ENCODE data around the gene SKI. TPM values are rescaled to one million over a fixed set of nuclear protein-coding genes. Genes with fewer than 3 reads are reported as not detected.

The SKI gene
- total and polyA plus RNA-seq, 2 donors (not counting 1 experiment from before 2014, with no cell fraction given) = 14.9 to 74.9 TPM

DNA sequence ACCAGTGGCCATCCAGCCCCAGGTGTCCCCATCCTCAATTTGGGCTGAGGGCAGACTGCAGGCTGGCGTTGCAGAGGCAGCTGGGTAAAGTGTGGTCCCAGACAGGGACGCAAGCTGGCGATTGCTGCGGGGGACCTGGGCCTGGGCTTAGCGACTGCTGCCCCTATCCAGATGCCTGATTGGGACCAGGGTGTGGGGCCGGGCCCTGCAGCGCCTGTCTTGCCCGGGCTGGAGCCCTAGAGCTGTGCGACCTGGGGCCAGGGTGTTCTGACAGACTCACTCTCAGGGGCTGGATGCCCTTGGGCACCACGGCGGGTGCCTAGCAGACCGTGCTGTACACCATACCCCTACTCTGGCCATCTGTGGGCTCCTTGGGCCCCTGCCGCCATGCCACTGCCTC is 17.3 kb upstream of the SKI start:
- H3K9ac ChIP-seq (ENCODE audit: low read length) = no peak overlapping the region
- intact Hi-C loops (cut with micrococcal nuclease) = no loop called here

GRCh38 chr1:2212274-2212531 is 15.9 kb upstream of the SKI start:
- H3K27ac Mint-ChIP-seq = no peak overlapping the region
- Histone ChIP-seq H3K27me3 (replicated peaks in 1 of 4; ENCODE audit: control extremely low read depth in 1 of 4, control insufficient read depth in 3 of 4, insufficient read depth in 4 of 4, low read length in 3 of 4) (peaks cover 0 to 10% (median 3%) of the 10 kb centered on the region in 4 experiments), H3K4me1 (ENCODE audit: control insufficient read depth in 2 of 2, insufficient read depth in 2 of 2, low read length in 2 of 2) (peaks cover 10 to 16% of the 10 kb centered on the region in 2 donors), H3K9ac (ENCODE audit: low read length) (no peak overlapping the region), H4K20me1 (ENCODE audit: control insufficient read depth, insufficient read depth, low read length, poor library complexity, severe bottlenecking) (no peaks in the 10 kb centered on the region), H2AFZ (ENCODE audit: insufficient read depth, low read depth, low read length, poor library complexity, severe bottlenecking) (no peak overlapping the region), H3K9me3 (ENCODE audit: control extremely low read depth in 1 of 3, control insufficient read depth in 2 of 3, insufficient read depth in 1 of 3, low read length in 2 of 3) (no peaks in the 10 kb centered on the region), H3K4me2 (replicated peaks; ENCODE audit: low read depth, low read length, poor library complexity, severe bottlenecking) (peak overlapping the region; percentile 85), H3K79me2 (ENCODE audit: control insufficient read depth, insufficient read depth, low read length) (no peaks in the 10 kb centered on the region), H3K4me3 (ENCODE audit: control extremely low read depth in 1 of 5, extremely low read depth in 1 of 5, insufficient read depth in 1 of 5, low read depth in 2 of 5, low read length in 4 of 5) (no peak overlapping the region), H3K36me3 (replicated peaks in 1 of 2; ENCODE audit: control extremely low read depth in 1 of 2, control insufficient read depth in 1 of 2, extremely low read depth in 1 of 2, insufficient read depth in 2 of 2, low read length in 1 of 2) (no peaks in the 10 kb centered on the region), H3K27ac (ENCODE audit: low read length in 2 of 2) (no peak overlapping the region)
- H3K9me3 Mint-ChIP-seq (ENCODE audit: insufficient read depth) = no peaks in the 10 kb centered on the region
- peaks cover 7% of the 10 kb centered on the region for H3K4me1 Mint-ChIP-seq
- TF ChIP-seq EZH2 (IDR thresholded peaks at IDR 0.05; ENCODE audit: borderline replicate concordance, insufficient read depth, low read depth, low read length, poor library complexity, severe bottlenecking) (no peak), CTCF (IDR thresholded peaks at IDR 0.05) (no peak)
- WGBS (ENCODE audit: insufficient coverage) = 87% methylated on average over 8 of the region's 10 CpGs
- ChIA-PET CTCF (interaction anchor here (0.7 to 1.3 kb wide), 3 partner anchors 12 to 169 kb away, joined by 3 to 11 read pairs (median 3); no protein-coding TSS in a partner anchor), POLR2A (no interaction called here)
- no peak for ATAC-seq (ENCODE audit: low read depth)
- no peak overlapping the region for H3K4me3 Mint-ChIP-seq
- intact Hi-C loops (cut with micrococcal nuclease) = no loop called here
- H3K27me3 Mint-ChIP-seq = no peaks in the 10 kb centered on the region
- no peak for DNase-seq

More for the DNA sequence above, 17.3 kb upstream of the SKI start:
- Mint-ChIP-seq H3K4me1 (peaks cover 11% of the 10 kb centered on the region), H3K27ac (no peak overlapping the region), H3K9me3 (ENCODE audit: insufficient read depth) (no peaks in the 10 kb centered on the region), H3K4me3 (no peak overlapping the region), H3K27me3 (no peaks in the 10 kb centered on the region)
- H3K36me3 ChIP-seq (replicated peaks in 1 of 2; ENCODE audit: control extremely low read depth in 1 of 2, control insufficient read depth in 1 of 2, extremely low read depth in 1 of 2, insufficient read depth in 2 of 2, low read length in 1 of 2) = no peaks in the 10 kb centered on the region
- no peaks in the 10 kb centered on the region for H3K79me2 ChIP-seq (ENCODE audit: control insufficient read depth, insufficient read depth, low read length)
- DNase-seq = no peak
- peaks cover 14 to 21% of the 10 kb centered on the region in 2 donors for H3K4me1 ChIP-seq (ENCODE audit: control insufficient read depth in 2 of 2, insufficient read depth in 2 of 2, low read length in 2 of 2)
- POLR2A ChIA-PET = no interaction called here
- no peaks in the 10 kb centered on the region for H4K20me1 ChIP-seq (ENCODE audit: control insufficient read depth, insufficient read depth, low read length, poor library complexity, severe bottlenecking)
- CTCF ChIA-PET = no interaction called here
- H3K27me3 ChIP-seq (replicated peaks in 1 of 4; ENCODE audit: control extremely low read depth in 1 of 4, control insufficient read depth in 3 of 4, insufficient read depth in 4 of 4, low read length in 3 of 4) = peaks cover 0 to 10% (median 3%) of the 10 kb centered on the region in 4 experiments
- H3K4me2 ChIP-seq (replicated peaks; ENCODE audit: low read depth, low read length, poor library complexity, severe bottlenecking) = no peak overlapping the region
- ATAC-seq (ENCODE audit: low read depth) = no peak
- no peak overlapping the region for H3K27ac ChIP-seq (ENCODE audit: low read length in 2 of 2)
- peaks cover 0 to 3% (median 0%) of the 10 kb centered on the region in 3 donors for H3K9me3 ChIP-seq (ENCODE audit: control extremely low read depth in 1 of 3, control insufficient read depth in 2 of 3, insufficient read depth in 1 of 3, low read length in 2 of 3)
- no peak overlapping the region for H3K4me3 ChIP-seq (ENCODE audit: control extremely low read depth in 1 of 5, extremely low read depth in 1 of 5, insufficient read depth in 1 of 5, low read depth in 2 of 5, low read length in 4 of 5)
- WGBS (ENCODE audit: insufficient coverage) = 91% methylated on average over 12 of the region's 13 CpGs
- no peak for TF ChIP-seq EZH2 (IDR thresholded peaks at IDR 0.05; ENCODE audit: borderline replicate concordance, insufficient read depth, low read depth, low read length, poor library complexity, severe bottlenecking)
- no peak for TF ChIP-seq CTCF (IDR thresholded peaks at IDR 0.05)
- no peak overlapping the region for H2AFZ ChIP-seq (ENCODE audit: insufficient read depth, low read depth, low read length, poor library complexity, severe bottlenecking)

Data from B cell (primary cell).